Ovary (tissue), 3 donors: ENCODE data around the gene XYLT2.

ENCODE experiments used
- EP300 ChIP-seq: sonication (generic); formaldehyde crosslinking; IDR thresholded peaks from one replicate; pipeline ENCODE4 v1.6.1; 2017; ENCODE audit warnings: antibody characterized with exemption
- POLR2A ChIP-seq: fragments of 450-650 bp; IDR thresholded peaks from one replicate; pipeline ENCODE4 v1.6.1; 2017; ENCODE audit warnings: antibody characterized with exemption, mild to moderate bottlenecking, moderate library complexity
- TF ChIP-seq, protein P1 (sequence below), 3 donors: fragments of 450-650 bp in 2 of 3; fragments of 200-600 bp in 1 of 3; IDR thresholded peaks; one replicate each; pipeline versions ENCODE4 v1.5.1 to v1.8.0; 2016 to 2022; ENCODE audit warnings: antibody characterized with exemption in 3 of 3, mild to moderate bottlenecking in 1 of 3
- donor health status: DM: no; HTN: no; CAD: no.

GRCh38 chr17:50363217-50364060 is 17.5 kb downstream of the XYLT2 start:
- TF ChIP-seq, protein P1, sequence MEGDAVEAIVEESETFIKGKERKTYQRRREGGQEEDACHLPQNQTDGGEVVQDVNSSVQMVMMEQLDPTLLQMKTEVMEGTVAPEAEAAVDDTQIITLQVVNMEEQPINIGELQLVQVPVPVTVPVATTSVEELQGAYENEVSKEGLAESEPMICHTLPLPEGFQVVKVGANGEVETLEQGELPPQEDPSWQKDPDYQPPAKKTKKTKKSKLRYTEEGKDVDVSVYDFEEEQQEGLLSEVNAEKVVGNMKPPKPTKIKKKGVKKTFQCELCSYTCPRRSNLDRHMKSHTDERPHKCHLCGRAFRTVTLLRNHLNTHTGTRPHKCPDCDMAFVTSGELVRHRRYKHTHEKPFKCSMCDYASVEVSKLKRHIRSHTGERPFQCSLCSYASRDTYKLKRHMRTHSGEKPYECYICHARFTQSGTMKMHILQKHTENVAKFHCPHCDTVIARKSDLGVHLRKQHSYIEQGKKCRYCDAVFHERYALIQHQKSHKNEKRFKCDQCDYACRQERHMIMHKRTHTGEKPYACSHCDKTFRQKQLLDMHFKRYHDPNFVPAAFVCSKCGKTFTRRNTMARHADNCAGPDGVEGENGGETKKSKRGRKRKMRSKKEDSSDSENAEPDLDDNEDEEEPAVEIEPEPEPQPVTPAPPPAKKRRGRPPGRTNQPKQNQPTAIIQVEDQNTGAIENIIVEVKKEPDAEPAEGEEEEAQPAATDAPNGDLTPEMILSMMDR (IDR thresholded peaks at IDR 0.05) = no peak
- TF ChIP-seq POLR2A = no peak
- no peak for TF ChIP-seq EP300
